Stimulated activated CD8-positive, alpha-beta memory T cell treated with anti-CD3 and anti-CD28 coated beads, Interleukin-15, amount 100 ng/mL, for 1 hour (primary cell): Measurements from ENCODE around the gene GTF2E1.

Source experiments
- DNase-seq: peaks from one replicate; pipeline ENCODE4 v3.0.0-alpha.2; 2020; ENCODE audit warnings: low read depth

The GTF2E1 gene

DNA sequence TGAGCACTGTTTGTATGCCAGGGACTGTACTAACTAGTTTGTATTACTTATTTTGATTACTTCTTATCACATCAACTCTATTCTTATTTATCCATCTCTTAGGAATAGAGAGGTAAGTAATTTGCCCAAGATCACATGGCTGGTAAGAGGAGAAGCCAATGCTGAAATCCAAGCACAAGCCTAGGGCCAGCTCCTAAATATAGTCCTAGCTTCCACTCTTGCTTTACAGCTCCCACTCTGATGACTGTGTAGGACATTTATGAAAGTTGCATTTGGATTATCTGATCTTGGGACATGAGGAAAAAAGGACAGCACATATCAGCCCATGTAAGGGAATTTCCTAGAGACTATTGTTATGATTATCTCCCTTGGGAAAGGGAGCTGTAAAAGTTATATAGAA lies 58.1 kb downstream of the GTF2E1 start:
- DNase-seq, result no peak

GRCh38 chr3:120801484-120801883 lies 58.9 kb downstream of the GTF2E1 start:
- no peak for DNase-seq

DNA sequence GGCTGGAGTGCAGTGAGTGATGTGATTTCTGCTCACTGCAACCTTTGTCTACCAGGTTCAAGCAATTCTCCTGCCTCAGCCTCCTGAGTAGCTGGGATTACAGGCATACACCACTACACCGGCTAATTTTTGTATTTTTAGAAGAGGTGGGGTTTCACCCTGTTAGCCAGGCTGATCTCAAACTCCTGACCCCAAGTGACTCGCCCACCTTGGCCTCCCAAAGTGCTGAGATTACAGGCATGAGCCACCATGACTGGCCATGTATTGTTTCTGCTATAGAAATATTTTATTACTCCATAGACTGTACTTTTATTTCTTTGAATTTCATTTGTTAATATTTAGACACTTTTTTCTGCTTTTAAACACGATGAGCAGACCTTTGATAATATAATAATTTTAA lies 60.4 kb downstream of the GTF2E1 start:
- DNase-seq, result no peak

DNA sequence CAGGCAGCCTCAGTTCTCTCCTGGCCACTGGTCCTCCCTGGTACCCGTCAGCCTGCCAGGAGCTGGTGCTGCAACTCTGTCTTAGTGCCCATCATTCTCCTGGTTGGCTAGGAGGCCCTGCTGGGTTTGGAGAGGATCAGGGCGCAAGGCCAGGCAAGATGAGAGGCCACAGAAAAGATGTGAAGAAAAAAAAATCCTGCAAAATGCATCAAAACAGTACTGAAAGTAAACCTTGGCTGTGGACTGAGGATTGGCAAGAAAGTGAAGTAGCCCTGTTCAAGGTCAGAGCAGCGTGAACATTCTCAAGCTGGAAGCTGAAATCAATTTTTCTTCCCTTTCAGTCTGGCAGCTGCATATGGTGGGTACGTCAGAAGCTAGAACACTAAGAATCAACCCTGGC lies 74.2 kb downstream of the GTF2E1 start:
- DNase-seq, result no peak

GRCh38 chr3:120820748-120821147 lies 78.2 kb downstream of the GTF2E1 start:
- DNase-seq, result no peak

- no peak for DNase-seq
Observed at GRCh38 chr3:120821426-120821825, 78.9 kb downstream of the GTF2E1 start.

DNA sequence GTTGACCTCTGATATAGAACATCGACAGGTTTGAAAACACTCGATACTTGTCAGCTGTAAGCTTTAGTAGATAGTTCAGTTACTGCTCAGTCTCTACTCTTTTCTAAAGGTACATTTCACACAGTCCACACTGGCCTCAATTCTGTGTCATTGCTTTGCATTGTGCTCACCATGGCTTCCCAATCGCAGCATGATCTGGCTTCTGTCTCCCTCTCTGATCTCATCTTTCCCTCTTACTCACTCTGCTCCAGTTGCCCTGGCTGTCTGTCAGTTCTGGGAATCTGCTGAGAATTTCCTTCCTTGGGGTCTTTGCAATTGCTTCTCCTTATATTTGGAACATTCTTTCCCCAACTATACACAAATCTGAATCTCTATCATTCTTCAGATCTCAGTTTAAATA lies 80.6 kb downstream of the GTF2E1 start:
- DNase-seq, result no peak

- no peak for DNase-seq
Observed at GRCh38 chr3:120824613-120825012, 82.1 kb downstream of the GTF2E1 start.

DNA sequence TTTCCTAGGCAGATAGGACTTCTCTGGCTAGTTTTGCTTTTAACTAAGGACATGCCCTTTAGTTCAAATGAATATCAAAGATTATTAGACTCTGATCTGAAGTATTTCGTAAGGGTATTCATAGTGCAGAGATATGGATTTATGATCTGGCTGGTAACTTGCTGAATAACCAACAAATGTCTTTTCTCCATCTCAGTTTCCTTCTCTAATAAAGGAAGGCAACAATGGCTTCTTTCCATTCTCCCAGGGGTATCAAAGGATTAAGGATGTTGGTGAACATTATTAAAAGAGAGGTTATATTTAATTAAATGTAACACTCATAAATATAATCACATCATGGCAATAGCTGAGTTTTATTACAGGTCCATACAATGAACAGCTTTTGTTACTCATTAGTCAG lies 86.3 kb downstream of the GTF2E1 start:
- DNase-seq, result no peak

DNA sequence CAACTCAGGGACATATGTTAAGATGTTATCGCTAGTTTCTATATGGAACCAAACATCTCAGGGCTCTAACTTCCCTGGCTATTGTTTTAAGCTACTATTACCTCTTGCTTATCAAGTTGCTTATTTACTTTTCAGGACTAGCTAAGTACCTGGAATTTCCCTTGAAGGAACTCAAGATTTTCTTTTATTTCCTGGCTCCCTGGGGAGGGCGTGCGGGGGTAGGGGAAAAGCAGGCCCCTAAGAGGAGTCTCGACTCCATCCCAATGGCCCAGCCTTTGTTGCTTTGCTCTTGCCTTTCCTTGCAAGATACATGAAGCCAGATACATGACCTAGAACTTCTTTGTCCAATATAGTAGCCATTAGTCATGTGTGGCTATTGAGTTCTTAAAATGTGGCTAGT lies 88.5 kb downstream of the GTF2E1 start:
- DNase-seq, result no peak
